NCI-H1092 (cell line): ENCODE data around the gene FSTL4.

ENCODE experiments used
- DNase-seq: peaks from one replicate; lab custom pipeline; 2025; lab: John Stamatoyannopoulos, UW

FSTL4 gene

DNA sequence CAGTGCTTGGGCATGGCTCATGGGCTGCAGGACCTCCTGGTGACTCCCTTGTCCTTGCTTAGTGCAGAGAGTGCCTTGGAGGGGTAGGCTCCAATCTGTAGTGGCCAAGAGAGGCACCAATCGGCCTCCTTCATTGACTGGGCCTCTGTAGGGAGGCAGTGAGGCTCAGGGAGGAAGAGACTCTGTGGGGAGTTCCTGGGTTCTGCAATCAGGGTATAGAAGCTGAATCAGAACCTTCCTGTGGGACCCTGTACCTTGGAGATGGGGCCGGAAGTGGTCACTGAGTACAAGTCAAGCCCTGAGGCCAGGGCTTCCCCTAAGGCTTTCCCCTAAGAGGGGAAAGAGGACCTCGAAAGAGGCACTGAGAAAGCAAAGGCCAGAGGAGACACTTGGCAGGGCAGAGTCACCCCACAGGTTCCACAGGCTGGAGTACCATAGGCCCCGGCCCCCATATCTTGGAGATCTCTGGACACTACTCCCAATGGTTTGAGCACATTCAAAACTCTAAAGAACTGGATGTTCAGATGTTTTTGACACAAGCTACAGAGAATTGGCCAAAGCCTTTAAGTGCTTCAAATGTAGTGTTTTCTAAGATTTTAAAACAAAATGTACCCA, 370.0 kb downstream of the FSTL4 start:
- no peak for DNase-seq

DNA sequence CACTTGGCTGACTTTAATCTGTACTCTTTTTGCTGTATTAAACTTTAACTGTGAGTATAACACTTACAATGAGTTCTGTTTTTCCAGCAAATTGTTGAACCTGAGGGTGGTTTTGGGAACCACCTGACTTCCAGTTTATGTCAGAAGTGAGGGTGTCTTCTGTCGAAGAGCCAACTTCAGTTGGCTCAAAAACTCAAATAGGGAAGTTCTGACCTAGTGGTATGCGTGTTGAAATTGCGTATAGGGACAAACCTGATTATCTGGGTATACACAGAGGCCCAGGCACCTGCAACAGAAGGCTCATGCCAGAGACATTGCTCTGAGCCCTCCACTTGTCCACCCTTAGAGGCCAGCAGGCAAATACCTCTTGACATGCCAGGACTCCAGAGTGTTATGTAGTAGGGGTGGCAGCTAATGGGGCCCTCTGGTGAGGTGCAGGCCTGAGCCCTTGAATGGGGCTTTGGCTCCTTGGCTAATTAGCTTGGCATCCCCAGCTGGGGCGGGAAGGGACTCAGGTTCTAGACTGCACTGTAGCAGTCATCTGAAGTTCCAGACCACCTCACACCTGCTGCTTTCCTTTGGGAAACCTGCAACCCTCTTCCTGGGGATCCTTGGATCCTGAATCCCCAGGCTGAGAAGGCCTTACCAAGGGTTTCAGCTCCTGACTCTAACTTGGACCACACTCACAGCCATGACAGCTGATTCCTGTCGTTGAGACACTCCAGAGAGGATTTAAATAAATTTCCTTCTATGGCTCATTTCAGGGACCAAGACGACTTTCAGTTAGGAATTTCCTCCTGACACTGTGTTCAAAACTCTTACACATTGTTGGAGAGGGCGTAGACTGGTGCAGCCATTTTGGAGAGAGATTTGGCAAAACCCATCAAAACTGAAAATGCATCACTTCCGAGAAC, 370.9 kb downstream of the FSTL4 start:
- DNase-seq: no peak

DNA sequence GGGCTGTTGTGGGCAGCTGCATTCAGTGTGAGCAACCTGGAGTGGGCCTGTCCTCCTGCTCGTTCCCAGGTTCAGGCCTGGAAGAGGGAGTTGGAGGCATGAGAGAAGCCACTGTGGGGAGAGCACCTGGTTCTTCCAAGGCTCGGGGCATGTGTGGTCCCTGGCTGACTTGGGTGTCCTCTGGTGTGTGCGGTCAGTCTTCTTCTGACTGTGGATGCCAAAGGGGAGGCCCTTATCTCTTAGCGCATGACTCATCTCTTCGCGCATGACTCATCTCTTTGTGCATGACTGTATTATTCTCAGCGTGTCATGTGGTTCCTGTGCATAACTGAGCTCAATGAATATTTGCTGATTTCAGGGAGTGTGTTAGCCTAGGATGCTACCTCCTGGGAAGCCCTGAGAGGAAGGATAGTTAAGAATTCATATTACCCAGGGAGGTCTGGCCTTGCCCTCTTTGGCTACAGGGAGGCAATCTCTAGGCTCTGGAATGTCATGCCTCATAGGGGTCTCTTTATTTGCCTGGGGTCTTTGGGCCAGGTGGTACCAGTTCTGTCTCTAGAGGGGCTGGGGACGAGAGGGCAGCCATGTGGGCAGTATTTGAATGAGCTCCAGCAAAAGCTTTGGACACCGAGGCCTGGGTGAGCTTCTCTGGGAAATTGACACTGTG, 371.8 kb downstream of the FSTL4 start:
- no peak for DNase-seq

DNA sequence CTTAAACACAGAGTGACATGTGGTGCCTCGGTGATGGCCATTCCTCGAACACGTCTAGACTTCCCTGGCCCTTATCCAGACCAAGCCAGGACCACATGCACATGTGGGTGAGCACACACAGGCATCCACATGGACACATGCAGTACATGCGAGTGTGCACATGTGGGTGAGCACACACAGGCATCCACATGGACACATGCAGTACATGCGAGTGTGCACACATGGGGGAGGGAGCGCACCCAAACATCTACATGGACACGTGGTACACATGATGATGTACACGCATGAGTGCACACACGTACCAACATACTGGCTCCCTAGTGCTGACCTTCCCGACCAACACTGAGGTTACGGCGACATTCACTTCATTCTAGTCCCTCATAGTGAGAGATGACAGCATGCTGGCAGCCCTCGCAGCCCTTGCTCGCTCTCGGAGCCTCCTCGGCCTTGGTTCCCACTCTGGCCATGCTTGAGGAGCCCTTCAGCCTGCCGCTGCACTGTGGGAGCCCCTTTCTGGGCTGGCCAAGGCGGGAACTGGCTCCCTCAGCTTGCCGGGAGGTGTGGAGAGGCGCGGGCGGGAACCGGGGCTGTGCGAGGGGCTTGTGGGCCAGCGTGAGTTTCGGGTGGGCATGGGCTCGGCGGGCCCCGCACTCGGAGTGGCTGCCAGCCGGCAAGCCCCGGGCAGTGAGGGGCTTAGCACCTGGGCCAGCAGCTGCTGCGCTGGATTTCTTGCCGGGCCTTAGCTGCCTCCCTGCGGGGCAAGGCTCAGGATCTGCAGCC, 373.7 kb downstream of the FSTL4 start:
- no peak for DNase-seq

DNA sequence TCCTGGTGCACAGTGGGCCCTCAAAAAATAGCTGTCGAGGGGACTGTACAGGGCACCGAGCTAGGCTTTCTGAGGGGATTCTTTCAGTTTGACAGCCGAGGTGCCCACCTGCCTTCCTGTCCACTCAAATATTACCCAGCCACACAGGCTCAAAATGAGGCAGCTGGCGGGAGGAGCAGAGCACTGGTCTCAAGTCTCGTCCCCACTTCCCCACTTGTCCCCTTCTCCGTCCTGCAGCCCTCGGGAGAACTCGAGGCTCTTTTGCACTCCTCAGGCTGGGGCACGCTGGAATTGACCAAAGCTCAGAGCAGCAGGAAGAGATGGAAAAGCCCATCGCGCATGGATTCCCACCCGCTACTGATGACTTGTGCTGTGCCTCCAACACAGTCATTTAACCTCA, 375.4 kb downstream of the FSTL4 start:
- no peak for DNase-seq

DNA sequence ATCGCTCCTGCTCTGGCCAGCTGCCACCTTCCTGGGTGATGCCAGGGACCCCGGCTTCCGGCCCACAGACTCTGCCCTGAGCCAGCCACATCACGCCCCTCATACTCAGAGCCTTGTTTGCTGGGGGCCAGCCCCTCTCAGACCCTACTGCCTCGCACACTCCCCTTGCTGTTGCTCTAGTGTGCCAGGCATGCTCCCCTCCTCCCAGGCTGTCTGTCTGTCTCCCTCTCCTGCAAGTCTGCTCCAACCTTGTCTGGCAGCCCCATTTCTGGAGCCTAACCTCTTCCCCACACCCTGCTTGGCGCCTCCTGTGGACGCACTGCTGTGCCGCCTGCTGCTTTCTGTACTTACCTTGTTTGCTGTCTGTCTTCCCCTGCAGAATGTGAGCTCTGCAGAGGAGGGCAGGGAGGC, 375.8 kb downstream of the FSTL4 start:
- DNase-seq: no peak

DNA sequence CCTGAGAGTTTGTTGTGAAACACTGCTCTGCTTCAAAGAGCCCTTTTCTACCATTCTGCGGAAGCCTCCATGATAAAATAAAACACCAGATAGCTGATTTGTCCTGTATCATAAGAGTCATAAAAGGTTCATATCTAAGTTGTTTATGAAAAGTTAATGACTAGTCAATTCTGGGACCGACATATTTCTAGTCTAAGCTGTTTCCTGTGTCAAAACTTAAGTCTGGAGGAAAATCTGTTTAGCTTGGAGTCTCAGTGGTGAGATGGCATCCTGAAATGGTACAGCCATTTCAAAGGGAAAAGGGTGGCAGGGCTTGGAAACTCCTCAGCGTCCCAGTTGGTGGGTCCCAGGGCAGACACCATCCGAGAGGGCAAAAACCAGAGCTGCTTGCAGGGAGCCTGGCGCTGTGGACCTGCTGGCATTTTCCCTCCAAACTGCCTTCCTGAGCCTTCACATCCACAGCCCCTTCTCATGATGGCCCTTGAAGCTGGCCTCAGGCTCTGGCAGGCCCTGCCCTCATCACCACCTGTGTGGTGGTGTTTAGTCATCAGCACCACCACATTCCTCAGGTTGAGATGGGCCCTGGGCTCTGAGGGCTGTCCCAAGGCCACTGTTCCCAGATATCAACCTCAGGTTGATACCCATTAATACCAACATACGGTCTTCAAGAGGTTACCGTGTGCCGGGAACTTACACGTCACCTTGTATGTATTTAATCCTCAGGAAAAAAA, 376.5 kb downstream of the FSTL4 start:
- DNase-seq: no peak

DNA sequence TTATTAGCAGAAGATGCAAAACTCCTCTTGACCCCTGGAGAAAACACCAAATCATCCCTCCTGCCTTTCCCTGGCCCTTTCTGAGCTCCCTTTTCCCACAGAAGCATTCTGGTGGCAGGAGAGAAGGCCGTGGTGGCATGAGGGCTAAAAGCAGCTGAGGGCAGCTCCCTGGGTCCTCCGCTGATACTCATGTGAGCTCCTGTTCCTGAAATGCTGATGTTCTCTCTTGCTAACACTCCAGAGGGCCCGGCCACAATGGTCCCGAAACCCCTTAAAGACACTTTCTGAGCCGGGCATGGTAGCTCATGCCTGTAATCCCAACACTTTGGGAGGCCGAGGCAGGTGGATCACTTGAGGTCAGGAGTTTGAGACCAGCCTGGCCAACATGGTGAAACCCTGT, 377.4 kb downstream of the FSTL4 start:
- no peak for DNase-seq

DNA sequence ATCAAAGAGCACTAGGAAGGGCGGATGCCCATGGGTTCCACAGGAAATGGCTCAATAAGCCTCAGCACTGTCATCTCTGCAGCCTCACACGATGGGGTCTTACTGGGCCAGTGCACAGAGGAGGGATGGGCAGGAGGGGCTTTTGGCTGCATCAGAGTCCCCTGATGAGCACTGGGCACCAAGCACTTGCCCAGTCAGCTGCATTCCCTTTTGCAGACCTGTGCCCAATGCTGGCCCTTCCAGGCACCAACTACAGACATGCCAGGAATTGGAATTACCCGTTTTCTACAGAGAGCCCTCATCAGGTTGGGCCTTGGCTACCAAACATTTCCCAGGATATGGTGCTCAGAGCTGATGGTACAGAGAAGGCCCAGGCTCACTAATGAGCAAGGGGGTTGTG, 378.1 kb downstream of the FSTL4 start:
- DNase-seq: no peak

DNA sequence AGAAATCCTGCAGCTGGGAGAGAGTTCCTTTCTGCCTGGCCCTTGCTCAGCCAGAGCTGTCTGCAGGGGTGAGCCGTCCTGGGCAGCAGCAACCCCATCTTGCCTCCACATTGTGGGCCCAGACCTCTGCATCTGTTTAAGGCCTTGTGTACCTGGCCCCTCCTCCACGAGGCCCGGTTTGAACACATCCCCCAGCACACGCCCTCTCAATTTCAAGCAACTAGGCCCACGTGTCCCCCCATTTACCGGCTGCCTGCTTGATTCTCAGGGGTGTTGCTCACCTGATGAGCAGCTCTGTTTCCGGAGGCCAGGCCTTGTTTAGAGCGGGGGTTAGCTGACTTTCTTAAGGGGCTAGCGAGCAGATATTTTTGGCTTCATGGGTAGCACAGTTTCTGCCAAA, 378.7 kb downstream of the FSTL4 start:
- DNase-seq: no peak

DNA sequence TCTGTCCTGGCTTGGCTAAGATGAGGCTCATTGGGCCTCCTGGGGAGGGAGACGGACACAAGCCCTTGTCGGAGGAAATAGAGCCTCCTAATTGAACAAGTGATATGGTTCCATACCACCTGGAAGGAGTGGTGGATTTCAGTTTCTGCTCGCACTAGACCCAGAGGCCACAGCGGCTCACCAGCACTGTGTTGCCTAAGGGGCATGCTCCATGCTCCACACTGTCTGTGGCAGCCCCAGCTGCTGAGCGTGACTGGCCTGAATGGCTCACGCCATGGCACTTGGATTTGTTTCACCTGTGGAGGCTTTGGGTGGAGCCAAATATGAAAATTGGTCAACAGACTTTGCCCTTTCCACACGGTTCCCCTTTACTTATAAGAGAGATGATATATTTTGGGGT, 379.4 kb downstream of the FSTL4 start:
- no peak for DNase-seq

DNA sequence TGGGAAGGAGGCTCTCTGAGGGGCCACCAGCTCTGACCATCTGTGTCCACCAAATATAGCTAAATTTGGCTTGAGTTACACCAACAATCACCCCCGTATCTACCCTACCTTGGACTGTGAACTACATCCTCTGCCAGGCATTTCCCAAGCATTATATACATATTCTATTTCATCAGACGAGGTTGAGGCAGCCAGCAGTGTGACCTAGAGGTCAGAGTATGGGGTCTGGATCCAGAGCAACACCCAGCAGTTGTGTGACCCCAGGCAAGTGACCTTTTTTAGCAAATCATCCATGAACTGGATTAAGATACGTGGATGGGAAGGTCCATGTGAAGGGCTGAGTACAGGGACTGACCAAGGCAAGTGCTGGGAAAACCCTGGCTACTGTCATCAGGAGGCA, 379.9 kb downstream of the FSTL4 start:
- DNase-seq: no peak

DNA sequence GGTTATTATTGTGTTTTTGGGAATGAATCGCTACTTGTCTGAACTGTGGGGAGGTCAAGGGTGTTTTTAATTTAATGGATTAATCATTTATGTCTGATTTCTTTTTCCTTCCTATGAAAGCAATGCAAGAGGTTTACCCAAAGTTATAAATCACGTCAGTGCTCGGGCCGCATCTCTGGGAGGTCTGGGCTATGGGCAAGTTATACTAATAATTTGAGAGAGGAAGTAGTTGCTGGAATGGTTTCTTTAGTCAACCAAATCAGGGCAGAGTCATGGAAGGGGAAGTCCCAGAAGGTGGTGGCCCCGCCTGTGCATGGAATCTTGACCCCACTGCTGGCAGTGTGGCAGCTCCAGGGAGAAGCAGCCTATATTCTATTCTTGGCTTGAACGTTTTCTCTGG, 380.3 kb downstream of the FSTL4 start:
- no peak for DNase-seq

DNA sequence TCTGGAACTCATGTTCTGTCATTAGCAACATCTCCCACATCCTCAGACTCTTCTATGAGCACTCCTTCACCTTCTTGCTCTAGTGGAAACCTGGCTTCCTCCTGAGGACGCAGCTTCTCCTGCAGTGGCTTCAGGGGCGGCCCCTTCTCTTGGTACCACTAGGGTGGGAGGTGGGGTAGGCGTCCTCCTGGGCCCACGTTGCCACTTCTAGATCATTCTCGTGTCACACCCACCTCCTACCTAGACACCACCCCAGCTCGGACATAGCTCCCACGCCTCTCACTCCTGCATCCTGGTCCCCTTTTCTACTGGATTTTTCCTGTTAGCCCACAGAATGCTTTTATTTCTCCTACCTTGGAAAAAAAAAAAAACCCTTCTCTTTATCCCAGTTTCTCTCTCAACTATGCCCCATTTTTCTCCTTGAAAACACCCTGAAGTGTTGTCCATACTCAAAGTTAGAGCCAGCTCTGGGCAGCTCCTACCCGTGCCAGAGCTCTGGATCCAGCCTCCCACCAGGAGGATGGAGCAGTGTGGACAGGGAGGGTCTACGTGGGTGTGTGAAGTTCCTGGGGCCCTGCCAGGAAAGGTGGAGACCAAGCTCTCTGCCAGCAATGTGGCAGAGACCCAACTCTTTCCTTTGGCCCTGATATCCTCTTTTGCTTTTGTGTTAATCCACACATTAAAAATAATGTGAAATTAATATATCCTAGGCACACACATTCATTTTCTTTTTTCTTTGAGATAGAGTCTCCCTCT, 381.3 kb downstream of the FSTL4 start:
- no peak for DNase-seq

DNA sequence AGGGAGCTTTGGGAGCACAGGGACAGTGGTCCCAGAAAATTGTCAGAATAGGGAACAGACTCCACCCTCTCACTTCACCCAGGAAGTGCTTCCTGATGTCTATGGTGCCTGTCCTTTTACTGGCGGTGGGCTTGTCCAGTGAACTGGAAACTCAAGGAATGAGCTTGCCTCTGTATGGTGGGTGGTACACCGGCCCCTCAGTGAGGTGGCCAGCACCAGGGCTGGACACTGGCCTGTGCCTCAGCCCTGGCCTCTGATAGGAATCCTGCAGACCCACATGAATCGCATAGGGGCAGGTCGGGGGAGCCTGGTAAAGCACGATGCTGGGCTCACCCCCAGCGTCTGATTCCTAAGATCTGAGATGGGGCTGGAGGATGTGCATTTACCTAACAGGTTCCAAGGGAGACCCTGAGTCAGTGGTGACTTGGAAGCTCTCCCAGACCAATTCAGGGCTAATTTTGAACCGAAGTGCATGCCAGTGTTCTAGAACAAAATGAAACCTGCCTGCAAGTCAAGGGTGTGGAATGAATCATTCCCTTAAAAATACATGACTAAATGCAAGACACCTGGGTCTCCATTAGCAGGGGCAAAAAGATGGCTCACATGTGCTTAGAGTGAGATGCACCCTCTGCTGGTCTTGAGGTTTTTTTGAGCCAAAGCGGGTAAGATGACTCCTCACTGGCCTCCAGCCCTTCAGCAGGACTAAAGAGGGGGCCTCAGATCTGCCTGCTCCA, 382.2 kb downstream of the FSTL4 start:
- DNase-seq: no peak

DNA sequence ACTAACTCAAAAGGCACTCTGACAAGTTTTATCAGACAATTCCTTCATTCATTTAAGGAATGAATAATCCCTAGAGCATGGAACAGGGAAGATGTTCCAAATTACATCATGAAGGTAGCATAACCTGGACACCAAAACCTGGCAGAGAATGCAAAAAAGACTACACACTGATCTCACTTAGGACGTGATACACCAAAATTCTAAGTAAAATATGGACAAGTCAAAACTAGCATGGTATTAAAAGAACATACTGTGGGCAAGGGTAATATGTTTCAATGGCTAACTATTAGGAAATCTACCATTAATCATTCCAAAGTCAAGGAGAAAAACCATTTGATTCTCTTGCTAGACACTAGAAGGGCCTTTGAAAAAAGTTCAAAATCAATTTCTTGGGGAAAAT, 384.0 kb downstream of the FSTL4 start:
- DNase-seq: no peak

DNA sequence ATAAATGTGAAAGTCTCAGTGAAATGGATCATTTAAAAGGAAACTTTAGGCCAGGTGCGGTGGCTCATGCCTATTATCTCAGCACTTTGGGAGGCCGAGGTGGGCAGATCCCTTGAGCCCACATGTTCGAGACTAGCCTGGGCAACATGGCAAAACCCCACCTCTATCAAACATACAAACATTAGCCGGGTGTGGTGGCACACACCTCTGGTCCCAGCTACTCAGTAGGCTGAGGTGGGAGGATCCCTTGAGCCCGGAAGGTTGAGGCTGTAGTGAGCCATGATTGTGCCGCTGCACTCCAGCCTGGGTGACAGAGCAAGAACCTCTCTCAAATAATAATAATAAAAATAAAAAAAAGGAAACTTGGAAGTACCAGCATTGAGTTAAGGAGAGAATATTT, 384.4 kb downstream of the FSTL4 start:
- no peak for DNase-seq

DNA sequence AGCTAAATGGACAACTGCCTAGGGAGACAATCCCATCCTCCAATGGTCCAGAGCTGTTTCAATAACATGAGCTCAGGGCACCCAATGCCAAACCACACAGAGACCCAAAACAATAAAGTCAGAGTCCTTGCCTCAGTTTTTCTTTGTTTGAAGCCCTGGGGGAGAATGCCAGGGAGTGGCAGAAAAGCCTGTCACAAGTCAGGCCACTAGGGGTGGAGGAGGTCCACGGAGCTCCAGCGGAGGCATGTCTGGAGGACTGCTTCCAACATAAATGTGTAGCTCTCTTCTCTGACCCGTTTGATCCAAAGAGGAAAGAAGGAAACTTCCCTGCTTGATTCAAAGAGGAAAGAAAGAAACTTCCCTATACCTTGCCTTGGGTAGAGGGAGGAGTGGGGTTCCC, 385.3 kb downstream of the FSTL4 start:
- no peak for DNase-seq

DNA sequence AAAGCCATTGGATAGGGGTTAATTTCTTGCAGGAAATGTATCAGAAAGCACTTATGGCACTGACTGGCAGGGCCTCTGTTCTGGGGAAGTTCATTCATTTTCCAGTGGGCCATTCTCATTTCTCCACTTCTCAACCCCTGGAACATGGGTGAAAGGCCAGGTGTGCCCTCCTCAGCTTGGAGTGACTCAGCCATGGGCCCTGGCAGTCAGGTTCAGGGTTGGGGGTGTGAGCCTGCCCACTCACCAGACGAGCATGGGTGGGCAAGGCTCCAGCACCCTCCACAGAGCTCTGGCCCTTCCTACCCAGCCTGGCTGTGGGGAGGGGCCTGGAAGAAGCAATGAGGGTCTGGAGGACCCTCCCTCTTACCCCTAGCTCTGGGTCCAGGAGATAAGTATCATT, 386.2 kb downstream of the FSTL4 start:
- DNase-seq: no peak

DNA sequence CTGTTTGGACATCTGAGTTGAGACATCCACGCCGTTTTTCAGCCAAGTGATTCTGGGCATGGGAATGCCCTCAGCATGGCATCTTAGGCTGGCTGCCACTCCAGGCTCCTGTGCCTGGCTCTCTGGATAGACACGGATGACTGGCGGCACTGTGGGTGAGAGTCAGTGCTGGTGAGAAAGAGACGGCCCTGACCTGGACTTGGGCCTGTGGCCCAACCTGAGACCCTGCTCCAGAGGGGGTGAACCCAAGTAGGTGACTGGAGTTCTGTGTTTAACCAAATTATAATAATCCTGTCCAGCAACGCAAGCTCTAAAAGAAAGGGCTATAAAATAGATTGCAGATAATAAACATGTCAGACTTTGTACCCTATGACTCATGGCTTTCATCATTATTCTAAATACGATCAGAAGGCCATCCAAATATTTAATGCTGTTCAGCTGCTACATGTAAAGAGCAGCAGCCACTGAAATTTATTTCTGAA, 386.6 kb downstream of the FSTL4 start:
- DNase-seq: no peak
